GM18861 (cell line): ENCODE data around the gene PACSIN2.
A peak's percentile ranks its signal among the peaks of the same experiment; 100 is the strongest.
"Not testable (repeated sequence)": the region's sequence is repeated elsewhere in the genome, so short reads cannot be mapped to it uniquely, and the experiment has no call there.

Experiments
- ATAC-seq: cut with Tn5 transposase; IDR thresholded peaks from one replicate; pipeline ENCODE4 v1.9.1; 2021; ENCODE audit not compliant: unreplicated experiment

The PACSIN2 gene

GRCh38 chr22:43012390-43012789, 2.6 kb downstream of the PACSIN2 start:
- no peak for ATAC-seq

DNA sequence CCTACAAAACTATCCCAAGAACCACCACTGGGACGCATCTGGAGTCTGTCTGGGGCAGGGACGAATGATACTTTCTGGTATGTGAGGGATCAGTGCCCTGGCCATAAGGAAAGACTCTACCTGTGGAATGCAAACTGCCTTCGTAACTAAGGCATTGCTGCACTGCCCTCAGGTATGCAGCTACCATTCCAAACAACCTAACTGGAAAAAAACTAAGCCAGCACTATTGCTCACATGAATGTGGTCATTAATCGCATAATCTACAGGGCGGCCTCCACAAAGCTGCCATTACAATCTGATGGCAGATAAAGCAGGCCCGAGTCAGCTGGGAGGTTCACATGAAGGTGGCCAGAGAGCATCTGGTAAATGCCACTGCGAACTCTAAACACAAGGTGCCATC, 3.9 kb downstream of the PACSIN2 start:
- ATAC-seq: no peak

GRCh38 chr22:43009444-43009843, 5.5 kb downstream of the PACSIN2 start:
- ATAC-seq: no peak

GRCh38 chr22:43008921-43009320, 6.0 kb downstream of the PACSIN2 start:
- no peak for ATAC-seq

DNA sequence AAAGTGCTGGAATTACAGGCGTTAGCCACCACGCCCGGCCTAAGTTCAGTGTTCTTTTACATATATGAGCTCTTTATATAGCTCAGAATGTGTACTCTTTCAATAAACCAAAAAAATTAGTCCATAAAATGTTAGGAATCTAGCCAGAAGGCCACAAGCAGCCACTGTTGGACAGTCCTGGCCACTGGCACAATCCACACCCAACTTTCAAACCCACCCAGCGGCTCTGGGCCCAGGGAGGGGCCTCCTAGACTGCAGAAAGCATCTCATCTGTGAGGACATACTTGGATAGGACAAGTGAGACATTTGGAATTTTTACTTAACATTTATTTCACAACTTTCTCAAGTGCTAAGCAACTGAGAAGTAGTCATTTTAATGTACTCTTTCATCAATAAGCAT, 6.4 kb downstream of the PACSIN2 start:
- no peak for ATAC-seq

GRCh38 chr22:43007519-43008102, 7.3 kb downstream of the PACSIN2 start:
- ATAC-seq: no peak

GRCh38 chr22:43006753-43007152, 8.2 kb downstream of the PACSIN2 start:
- no peak for ATAC-seq

DNA sequence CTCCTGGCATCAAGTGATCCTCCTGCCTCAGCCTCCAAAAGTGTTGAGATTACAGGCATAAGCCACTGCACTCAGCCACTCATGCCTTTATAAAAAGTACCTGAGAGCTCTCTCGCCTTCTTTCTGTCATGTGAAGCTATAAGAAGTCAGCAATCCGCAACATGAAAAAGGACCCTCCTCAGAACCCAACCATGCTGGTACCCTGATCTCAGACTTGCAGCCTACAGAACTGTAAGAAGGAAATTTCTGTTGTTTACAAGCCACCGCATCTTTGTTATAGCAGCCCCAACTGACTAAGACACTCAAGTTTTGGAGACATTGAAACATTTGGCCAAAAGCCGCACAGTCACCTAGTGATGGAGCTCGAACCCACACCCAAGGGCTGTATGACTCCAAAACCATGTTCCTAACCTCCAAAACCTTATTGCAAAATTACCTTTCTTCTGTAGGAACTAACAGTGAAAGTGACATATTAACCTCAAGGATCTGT, 8.9 kb downstream of the PACSIN2 start:
- ATAC-seq: no peak

- no peak for ATAC-seq
These were observed 9.8 kb downstream of the PACSIN2 start for GRCh38 chr22:43005106-43005505.

- peak; percentile 45 for ATAC-seq
These were observed 10.4 kb downstream of the PACSIN2 start for GRCh38 chr22:43004362-43005035.

DNA sequence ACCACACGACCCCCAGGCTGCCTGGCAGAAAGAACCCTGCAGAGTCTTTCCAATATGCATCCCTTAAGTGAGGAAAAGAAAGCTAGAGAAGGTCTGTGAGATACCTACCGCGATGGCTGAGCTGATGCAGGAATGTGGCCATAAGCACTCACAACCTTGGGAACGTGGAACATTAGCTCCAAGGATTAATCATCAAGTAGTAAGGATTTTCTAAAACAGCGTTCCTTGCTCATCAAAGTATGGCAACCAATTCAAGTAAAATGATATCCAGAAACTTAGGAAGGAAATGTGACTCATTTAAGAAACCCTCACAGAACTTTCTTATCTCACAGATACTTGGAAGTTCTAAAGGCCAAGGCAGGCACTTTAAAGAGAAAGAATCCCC, 12.8 kb downstream of the PACSIN2 start:
- no peak for ATAC-seq

GRCh38 chr22:43001271-43002201, 13.4 kb downstream of the PACSIN2 start:
- no peak for ATAC-seq

- ATAC-seq: no peak
These were observed 14.3 kb downstream of the PACSIN2 start for GRCh38 chr22:43000441-43001175.

- ATAC-seq: no peak
These were observed 17.3 kb downstream of the PACSIN2 start for GRCh38 chr22:42997582-42998090.

DNA sequence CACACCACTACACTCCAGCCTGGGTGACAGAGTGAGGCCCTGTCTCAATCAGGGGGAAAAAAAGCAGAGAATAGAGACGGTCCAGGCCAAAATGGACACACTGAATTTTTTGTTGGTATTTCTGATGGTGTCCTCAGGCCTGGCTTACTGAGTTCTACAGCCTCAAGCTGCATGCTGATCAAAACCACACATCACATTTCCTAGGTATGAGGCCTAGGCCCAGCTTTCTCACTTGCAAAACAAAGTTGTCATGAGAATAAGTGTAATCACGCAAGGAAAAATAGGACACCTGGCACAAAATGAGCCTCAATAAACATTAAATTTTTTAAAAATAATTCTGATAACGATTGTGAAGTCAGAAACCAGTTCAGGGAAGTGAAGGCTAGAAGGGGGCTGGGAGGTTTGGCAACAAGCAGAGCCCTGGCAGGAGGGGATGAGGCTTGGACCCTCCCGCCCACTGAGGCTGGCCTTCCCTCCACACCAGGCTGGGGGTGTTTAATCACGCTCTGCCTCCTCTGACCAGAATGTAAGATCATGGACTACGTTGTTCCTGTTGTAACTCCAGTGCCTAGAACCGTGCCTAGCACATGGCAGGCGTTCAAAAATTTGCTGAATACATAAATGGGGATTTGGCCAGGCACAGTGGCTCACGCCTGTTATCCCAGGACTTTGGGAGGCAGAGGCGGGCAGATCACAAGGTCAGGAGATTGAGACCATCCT, 18.1 kb downstream of the PACSIN2 start:
- ATAC-seq: no peak

GRCh38 chr22:42995654-42996053, 19.3 kb downstream of the PACSIN2 start:
- not testable (repeated sequence) for ATAC-seq

DNA sequence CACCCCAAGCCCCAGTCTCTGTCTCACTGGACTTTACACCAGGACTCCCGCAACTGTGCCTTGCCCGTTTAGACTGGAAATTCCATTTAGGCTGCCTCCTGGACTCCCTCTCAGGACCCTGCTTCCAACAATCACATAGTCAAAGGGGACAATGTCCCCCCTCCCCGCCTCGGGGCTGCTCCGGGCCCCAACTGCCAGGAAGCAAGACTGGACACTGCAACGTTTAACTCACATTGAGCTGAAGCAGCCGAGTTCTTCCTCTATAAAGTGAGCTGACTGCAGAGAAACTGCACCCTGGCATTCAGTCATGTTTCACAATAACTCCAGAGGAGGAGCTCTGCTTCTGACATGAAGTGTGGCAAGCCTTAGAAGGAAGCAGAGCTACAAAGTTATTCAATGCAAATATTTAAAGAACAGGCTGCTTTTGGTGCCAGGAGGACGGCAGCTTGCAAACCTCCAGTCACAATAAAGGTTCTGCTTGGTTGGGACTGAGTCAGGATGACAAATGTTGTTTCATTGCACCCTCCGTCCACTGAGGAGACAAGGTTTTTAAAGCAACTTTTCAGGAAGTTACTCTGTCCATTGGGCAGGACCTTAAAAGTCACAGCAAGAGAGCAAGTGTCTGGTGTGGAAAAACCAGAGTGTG, 19.9 kb downstream of the PACSIN2 start:
- ATAC-seq: no peak

- no peak for ATAC-seq
These were observed 20.6 kb downstream of the PACSIN2 start for GRCh38 chr22:42994276-42994916.

DNA sequence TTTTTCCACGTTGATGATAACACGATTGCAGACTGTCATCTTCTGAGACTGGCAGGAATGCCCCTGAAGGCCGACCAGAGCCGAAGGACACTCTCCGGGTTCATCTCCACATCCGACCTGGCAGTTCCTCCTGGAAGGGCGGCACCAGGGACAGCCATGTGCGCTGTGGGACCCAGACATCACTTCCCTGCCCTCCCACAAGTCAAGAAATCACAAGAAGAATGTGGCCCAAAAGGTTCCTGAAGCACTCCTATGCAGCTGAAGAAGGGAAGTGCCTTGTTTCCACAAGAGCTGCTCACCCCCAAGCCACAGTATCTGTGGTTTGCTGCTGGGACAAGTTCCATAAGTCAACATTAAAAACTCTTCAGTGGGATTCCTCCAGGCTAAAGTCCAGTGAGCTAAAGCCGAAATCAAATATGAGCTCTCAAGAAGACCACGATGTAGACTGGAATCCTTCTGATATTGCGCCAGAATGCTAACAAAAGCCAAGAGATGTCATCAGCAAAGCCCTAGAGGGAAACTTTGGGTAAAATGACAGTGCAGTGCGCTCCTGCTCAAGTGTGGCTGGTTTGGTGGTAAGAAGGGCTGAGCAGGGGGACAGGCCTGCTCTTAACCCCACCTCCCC, 21.2 kb downstream of the PACSIN2 start:
- ATAC-seq: no peak
